HG03196 (cell line): ENCODE results near the gene SYNE1.
"Not testable (repeated sequence)": the region's sequence is repeated elsewhere in the genome, so short reads cannot be mapped to it uniquely, and the experiment has no call there.

Source experiments
- ATAC-seq: cut with Tn5 transposase; IDR thresholded peaks from one replicate; pipeline ENCODE4 v1.9.1; 2021; ENCODE audit not compliant: unreplicated experiment

Gene SYNE1

GRCh38 chr6:152625213-152625612 is 11.9 kb downstream of the SYNE1 start:
- no peak for ATAC-seq

GRCh38 chr6:152614776-152615175 is 22.4 kb downstream of the SYNE1 start:
- ATAC-seq = not testable (repeated sequence)

GRCh38 chr6:152609125-152609670 is 28.0 kb downstream of the SYNE1 start:
- no peak for ATAC-seq

- ATAC-seq = no peak
These were observed 31.2 kb downstream of the SYNE1 start for GRCh38 chr6:152605941-152606340.

- no peak for ATAC-seq
These were observed 31.8 kb downstream of the SYNE1 start for GRCh38 chr6:152605342-152605741.

- ATAC-seq = no peak
These were observed 33.3 kb downstream of the SYNE1 start for GRCh38 chr6:152603911-152604310.

GRCh38 chr6:152600022-152600421 is 37.1 kb downstream of the SYNE1 start:
- no peak for ATAC-seq

GRCh38 chr6:152598901-152599537 is 38.1 kb downstream of the SYNE1 start:
- no peak for ATAC-seq

DNA sequence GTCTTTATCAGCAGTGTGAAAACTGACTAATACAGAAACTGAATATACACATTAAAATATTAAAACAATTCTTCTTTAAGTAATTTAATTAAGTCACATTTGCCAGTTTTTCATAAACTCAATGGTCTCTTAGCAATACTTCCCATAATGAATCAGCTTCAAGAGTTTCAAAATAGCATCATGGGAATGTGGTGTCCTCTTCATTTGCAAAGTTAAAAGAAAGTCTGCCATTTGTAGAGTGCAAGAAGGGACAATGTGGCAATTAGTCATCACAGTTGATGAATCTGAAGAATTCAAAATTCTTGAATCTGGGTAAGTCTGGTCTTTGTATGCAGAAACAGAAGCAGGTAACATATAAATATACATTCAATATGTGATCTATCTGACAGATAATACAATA is 38.7 kb downstream of the SYNE1 start:
- ATAC-seq = no peak

DNA sequence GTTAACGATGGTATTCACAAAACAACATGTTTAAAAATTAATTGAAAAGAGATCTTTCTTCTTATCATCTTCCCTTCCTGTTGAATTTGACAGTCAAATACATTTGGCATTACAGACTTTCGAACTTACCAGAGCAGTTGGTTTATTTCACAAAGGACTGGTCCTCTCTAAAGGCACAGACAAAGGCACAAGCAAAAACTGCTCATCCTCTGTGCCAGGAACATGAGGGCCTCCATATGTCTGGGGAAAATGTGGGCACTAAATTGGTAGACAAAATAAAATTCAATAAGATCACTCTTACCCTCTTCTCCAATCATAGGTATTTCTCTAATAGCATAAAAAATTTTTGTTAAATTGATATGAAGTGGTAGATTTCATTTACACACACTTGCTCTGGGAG is 40.4 kb downstream of the SYNE1 start:
- ATAC-seq = no peak

GRCh38 chr6:152595499-152595898 is 41.7 kb downstream of the SYNE1 start:
- ATAC-seq = no peak

DNA sequence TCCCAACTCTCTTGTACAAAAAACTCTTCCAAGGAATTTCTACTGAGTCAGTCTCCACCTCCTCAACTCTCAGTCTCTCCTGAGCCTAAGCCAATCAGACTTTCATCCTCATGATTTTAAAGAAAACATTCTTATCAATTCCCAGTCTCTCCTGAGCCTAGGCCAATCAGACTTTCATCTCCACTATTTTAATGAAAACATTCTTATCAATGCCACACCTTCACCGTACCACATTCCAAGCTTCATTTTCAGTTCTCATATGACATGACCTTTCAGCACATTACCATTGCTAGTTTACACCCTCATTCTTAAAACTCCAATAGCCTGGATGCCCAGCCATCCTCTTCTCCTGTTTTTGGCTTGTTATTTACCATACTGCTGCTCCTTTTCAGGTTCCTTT is 42.5 kb downstream of the SYNE1 start:
- ATAC-seq = no peak

GRCh38 chr6:152588456-152588855 is 48.7 kb downstream of the SYNE1 start:
- no peak for ATAC-seq

DNA sequence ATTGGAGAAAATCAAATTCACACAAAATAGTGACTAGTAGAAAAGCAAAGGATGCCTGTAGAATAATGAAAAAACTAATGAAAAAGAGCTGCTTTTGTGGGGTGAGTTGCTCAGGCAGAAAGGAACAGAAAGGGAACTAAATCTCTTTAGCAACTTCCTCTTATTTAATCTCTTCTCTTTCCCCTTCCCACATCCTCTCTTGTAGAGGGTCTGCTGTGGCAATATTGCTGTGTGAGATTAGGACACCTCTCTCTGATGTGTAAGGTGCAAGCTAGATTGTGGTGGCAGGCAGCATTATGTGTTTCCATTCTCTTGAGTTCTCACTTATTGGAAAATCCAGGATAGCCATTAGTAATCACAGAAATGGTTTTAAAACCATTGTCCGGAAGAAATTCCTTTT is 49.7 kb downstream of the SYNE1 start:
- no peak for ATAC-seq

DNA sequence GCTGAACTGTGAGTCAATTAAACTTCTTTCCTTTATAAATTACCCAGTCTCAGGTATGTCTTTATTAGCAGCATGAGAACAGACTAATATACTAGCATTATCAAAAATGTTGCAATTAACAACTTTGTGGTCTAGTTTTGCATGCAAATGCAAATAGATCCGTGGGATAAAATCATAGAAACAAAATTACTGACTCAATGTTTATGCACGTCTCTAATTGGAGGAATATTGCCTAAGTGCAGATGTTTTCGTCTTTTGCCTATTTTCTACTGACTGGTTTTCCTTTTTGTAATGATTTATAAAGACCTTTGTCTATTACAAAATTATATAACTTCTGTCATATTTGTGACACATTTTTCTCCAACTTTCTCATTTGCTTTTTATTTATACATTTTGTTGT is 51.9 kb downstream of the SYNE1 start:
- no peak for ATAC-seq

DNA sequence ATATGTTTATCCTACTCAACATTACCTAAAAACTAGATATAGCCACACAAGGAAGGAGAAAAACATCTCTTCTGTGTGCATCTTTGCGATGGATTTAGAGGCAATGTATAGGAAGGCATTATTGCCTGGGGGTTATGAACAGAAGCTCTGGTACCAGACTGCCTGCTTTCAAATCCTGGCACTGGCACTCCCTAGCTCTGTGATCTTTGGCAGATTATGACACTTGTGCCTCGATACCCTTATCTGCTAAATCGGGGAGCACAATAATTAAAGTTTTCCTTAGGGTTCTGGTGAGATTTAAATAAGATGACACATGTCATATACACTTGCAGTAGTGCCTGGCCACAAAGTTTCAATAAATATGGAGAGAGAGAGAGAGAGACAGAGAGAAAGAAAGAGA is 53.3 kb downstream of the SYNE1 start:
- no peak for ATAC-seq

GRCh38 chr6:152576525-152576924 is 60.6 kb downstream of the SYNE1 start:
- no peak for ATAC-seq

GRCh38 chr6:152575621-152576150 is 61.5 kb downstream of the SYNE1 start:
- ATAC-seq = no peak

DNA sequence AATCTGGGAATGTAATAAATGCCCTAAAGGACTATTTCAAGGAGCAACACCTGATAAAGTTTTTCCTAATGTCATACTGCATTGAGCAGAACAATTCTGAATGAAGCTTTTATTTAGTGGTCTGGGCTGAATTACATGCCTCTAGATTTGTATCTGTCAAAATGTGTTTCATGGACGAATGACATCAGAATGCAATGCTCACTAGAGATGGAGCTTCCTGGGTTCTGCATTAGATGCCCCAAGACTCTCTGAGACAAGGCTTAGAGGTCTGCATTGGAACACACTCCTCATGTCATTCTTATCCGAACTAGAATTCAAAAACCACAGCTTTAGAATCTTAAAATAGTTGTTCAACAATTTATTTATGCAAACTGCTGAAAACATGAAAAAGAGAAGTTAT is 62.0 kb downstream of the SYNE1 start:
- ATAC-seq = no peak

DNA sequence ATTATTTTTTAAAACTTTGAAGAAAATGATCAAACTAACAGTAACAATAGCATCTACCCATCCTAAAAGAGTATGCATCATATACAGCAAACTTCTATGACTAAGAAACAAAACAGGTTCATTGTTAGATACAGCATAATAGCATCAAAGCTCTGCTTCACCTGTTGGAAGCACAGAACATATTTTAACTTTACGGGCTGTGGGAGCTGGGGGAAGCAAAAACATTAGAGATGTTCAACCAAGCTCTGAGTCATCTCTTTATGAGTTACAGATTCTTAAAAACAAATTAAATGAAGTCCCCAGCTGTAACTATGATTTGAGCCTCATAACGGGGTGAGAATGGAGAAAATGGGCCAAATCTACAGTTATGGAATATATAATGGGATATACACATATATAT is 63.4 kb downstream of the SYNE1 start:
- ATAC-seq = no peak

- ATAC-seq = no peak
These were observed 64.6 kb downstream of the SYNE1 start for GRCh38 chr6:152572338-152573088.

DNA sequence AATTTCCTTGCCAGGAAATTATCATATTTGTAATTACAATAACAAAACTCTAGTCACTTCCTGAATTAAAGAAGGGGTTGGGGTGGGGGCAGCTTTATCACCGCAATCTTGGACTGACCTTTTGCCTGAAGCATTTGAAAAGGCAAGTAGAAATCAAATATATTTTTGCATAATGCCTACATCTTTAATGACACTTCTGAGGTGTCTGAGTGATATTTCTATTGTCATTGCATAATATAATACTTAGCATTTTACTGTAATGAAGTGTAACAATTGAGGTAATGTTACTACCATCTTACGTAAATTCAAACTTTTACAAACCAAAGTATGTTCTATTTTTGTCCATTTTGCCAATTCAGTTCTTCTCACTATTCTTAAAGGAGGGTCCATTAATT is 65.2 kb downstream of the SYNE1 start:
- no peak for ATAC-seq
